AG04450 (cell line): ENCODE results near the gene PLA2G2D. TPM values are rescaled to one million over a fixed set of nuclear protein-coding genes. Genes with fewer than 3 reads are reported as not detected.

Experiments used
- CTCF ChIA-PET: fragments of 300-600, 350-600 bp; formaldehyde crosslinking; extraction: SDS; loops from one replicate; lab custom pipeline; 2022; ENCODE audit warnings: antibody characterized with exemption, inconsistent platforms; lab: Charles Lee
- POLR2A ChIA-PET: fragments of 350-600 bp; formaldehyde crosslinking; extraction: SDS; loops from one replicate; lab custom pipeline; 2021; ENCODE audit warnings: antibody characterized with exemption, inconsistent platforms; lab: Yijun Ruan, JAX
- DNase-seq: peaks from one replicate; pipeline ENCODE4 v3.0.0-alpha.2; 2011; ENCODE audit warnings: low read depth, low spot score
- H3K27ac ChIP-seq: one replicate; pipeline ENCODE4 v1.5.1; 2012; ENCODE audit warnings: low read depth, low read length, control low read depth
- H3K27me3 ChIP-seq: one replicate; pipeline ENCODE4 v1.6.0; 2012; ENCODE audit warnings: low read length; ENCODE audit not compliant: control insufficient read depth, insufficient read depth
- H3K4me3 ChIP-seq: 2 replicates; pipeline ENCODE4 v1.5.1; 2011; ENCODE audit warnings: mild to moderate bottlenecking, low read depth, low read length, control low read depth
- H3K9me3 ChIP-seq: 2 replicates; pipeline ENCODE4 v1.5.1; 2012; ENCODE audit warnings: low read length; ENCODE audit not compliant: control insufficient read depth, insufficient read depth
- CTCF ChIP-seq: IDR thresholded peaks from 2 replicates; pipeline ENCODE4 v1.5.1; 2011; ENCODE audit warnings: low read depth, low read length, control low read depth, inconsistent platforms
- polyA plus RNA-seq: library from polyadenylated mRNA; depleted of rRNA; stranded (reverse); fragments of >200 nt; gene quantifications from 2 replicates; pipeline ENCODE4 v1.2.3, GENCODE V29; 2011

The PLA2G2D gene
- polyA plus RNA-seq, 1 experiment: not detected

GRCh38 chr1:20102875-20103274 lies 16.5 kb downstream of the PLA2G2D start:
- no peak for TF ChIP-seq CTCF
- DNase-seq: peak; percentile 71
- no peak overlapping the region for H3K27ac ChIP-seq
- H3K4me3 ChIP-seq: no peak overlapping the region
- peaks cover 18% of the 10 kb centered on the region for H3K27me3 ChIP-seq
- no peaks in the 10 kb centered on the region for H3K9me3 ChIP-seq
- CTCF ChIA-PET: interaction anchor here (0.7 to 2.0 kb wide), 3 partner anchors 81 to 389 kb away, joined by 3 to 18 read pairs (median 3); no protein-coding TSS in a partner anchor
- POLR2A ChIA-PET: interaction anchor here (0.6 kb wide), 1 partner anchor 256 kb away, joined by 3 read pairs; no protein-coding TSS in a partner anchor

- Histone ChIP-seq H3K9me3 (no peaks in the 10 kb centered on the region), H3K27me3 (peaks cover 17% of the 10 kb centered on the region), H3K27ac (no peak overlapping the region), H3K4me3 (no peak overlapping the region)
- TF ChIP-seq CTCF: peak; percentile 78
- CTCF ChIA-PET: interaction anchor here (0.5 to 2.0 kb wide), 9 partner anchors 10 to 406 kb away, joined by 3 to 31 read pairs (median 4); no protein-coding TSS in a partner anchor
- POLR2A ChIA-PET: no interaction called here
- DNase-seq: peak; percentile 11
These were observed 18.5 kb downstream of the PLA2G2D start for GRCh38 chr1:20100632-20101355.

- POLR2A ChIA-PET: no interaction called here
- Histone ChIP-seq H3K9me3 (no peaks in the 10 kb centered on the region), H3K27me3 (peaks cover 20% of the 10 kb centered on the region), H3K27ac (no peak overlapping the region), H3K4me3 (no peak overlapping the region)
- TF ChIP-seq CTCF: no peak
- CTCF ChIA-PET: interaction anchor here (0.9 to 1.3 kb wide), 3 partner anchors 20 to 96 kb away, joined by 3 to 5 read pairs (median 4); no protein-coding TSS in a partner anchor
- no peak for DNase-seq
These were observed 19.8 kb downstream of the PLA2G2D start for GRCh38 chr1:20099533-20099932.

GRCh38 chr1:20096840-20097447 lies 22.4 kb downstream of the PLA2G2D start:
- peaks cover 33% of the 10 kb centered on the region for H3K27me3 ChIP-seq
- H3K9me3 ChIP-seq: no peaks in the 10 kb centered on the region
- ChIA-PET POLR2A (no interaction called here), CTCF (interaction anchor here (1.0 to 2.3 kb wide), 3 partner anchors 55 to 99 kb away, joined by 4 to 10 read pairs (median 5); no protein-coding TSS in a partner anchor)
- no peak overlapping the region for H3K27ac ChIP-seq
- DNase-seq: no peak
- H3K4me3 ChIP-seq: no peak overlapping the region
- no peak for TF ChIP-seq CTCF
